Measurements from ENCODE around the gene GDI1. TPM values are rescaled to one million over a fixed set of nuclear protein-coding genes. Genes with fewer than 3 reads are reported as not detected.

GDI1 gene
- total and polyA plus RNA-seq, 9 of the 15 experiments (the other 6 are each of a cell fraction or from before 2014, with no cell fraction given) = 0.97 to 82.6 (median 37.5) TPM

- TF ChIP-seq CREB5 (CRISPR knock-in tag; IDR thresholded peaks at IDR 0.05) (no peak), ESRRA (IDR thresholded peaks at IDR 0.05; ENCODE audit: borderline replicate concordance, low read depth) (0 out of 2 replicates have a peak, but pooled peaks have one; percentile 46), BRF2 (IDR thresholded peaks at IDR 0.05; ENCODE audit: borderline replicate concordance, insufficient read depth, insufficient read length) (no peak), NFIC (IDR thresholded peaks at IDR 0.05) (peak; percentile 49; the same call in 1 of the 2 replicates), CREBBP (IDR thresholded peaks at IDR 0.05; ENCODE audit: low read depth, low read length) (no peak), ZNF76 (CRISPR knock-in tag; IDR thresholded peaks at IDR 0.05; ENCODE audit: borderline replicate concordance) (no peak), KDM1A (IDR thresholded peaks at IDR 0.05) (no peak), ZBTB49 (CRISPR knock-in tag; IDR thresholded peaks at IDR 0.05; ENCODE audit: borderline replicate concordance) (no peak), BCLAF1 (IDR thresholded peaks at IDR 0.05; ENCODE audit: borderline replicate concordance in 1 of 2, control insufficient read depth in 1 of 2, low read depth in 2 of 2, low read length in 1 of 2) (0 out of 4 replicates have a peak, but pooled peaks of 1 of the 2 experiments have one; percentile 75), PKNOX1 (IDR thresholded peaks at IDR 0.05) (no peak), TCF3 (CRISPR knock-in tag; IDR thresholded peaks at IDR 0.05) (peak; percentile 22; the same call in 1 of the 2 replicates), ARID2 (IDR thresholded peaks at IDR 0.05) (no peak), HDAC2 (IDR thresholded peaks at IDR 0.05) (peak; percentile 60; the same call in 1 of the 2 replicates), EHMT2 (IDR thresholded peaks at IDR 0.05) (no peak), ZNF589 (CRISPR knock-in tag; IDR thresholded peaks at IDR 0.05; ENCODE audit: low read depth) (0 out of 2 replicates have a peak, but pooled peaks have one; percentile 16), SMAD3 (CRISPR knock-in tag; conservative IDR thresholded peaks at IDR 0.05) (peak; percentile 75; the same call in 1 of the 2 replicates), ESRRB (CRISPR knock-in tag; IDR thresholded peaks at IDR 0.05; ENCODE audit: borderline replicate concordance) (no peak)
Measured at GRCh38 chrX:154478728-154479622, 42.0 kb downstream of the GDI1 start, which contains the start of gene LAGE3 (continued).
